MCF 10A (cell line): ENCODE results near the gene KCNB1. TPM values are rescaled to one million over a fixed set of nuclear protein-coding genes. Genes with fewer than 3 reads are reported as not detected.

Experiments used
- BruUV-seq: library from RNA; stranded (reverse); fragments of 400-500 nt; replicated peaks from 2 replicates; lab custom pipeline; 2021; lab: Mats Ljungman, UMichigan
- CTCF ChIA-PET: fragments of 300-600 bp; sonication (Branson Sonifier 250); formaldehyde crosslinking; extraction: SDS; loops from one replicate; lab custom pipeline; 2021; ENCODE audit warnings: antibody characterized with exemption, inconsistent platforms; lab: Yijun Ruan, JAX
- POLR2A ChIA-PET: fragments of 300-600, 350-650 bp; sonication (Branson Sonifier 250); formaldehyde crosslinking; extraction: SDS; loops from one replicate; lab custom pipeline; 2020; ENCODE audit warnings: antibody characterized with exemption, inconsistent platforms; lab: Yijun Ruan, JAX
- DNase-seq: peaks from one replicate; pipeline ENCODE4 v3.0.0-alpha.2; 2018; ENCODE audit not compliant: unreplicated experiment
- H3K27ac Mint-ChIP-seq: one replicate; pipeline ENCODE4 v1.8.0; 2022; ENCODE audit warnings: mild to moderate bottlenecking, low read depth, mixed read lengths; ENCODE audit not compliant: unreplicated experiment
- H3K27me3 Mint-ChIP-seq: one replicate; pipeline ENCODE4 v1.8.0; 2022; ENCODE audit warnings: mixed read lengths; ENCODE audit not compliant: insufficient read depth, unreplicated experiment
- H3K36me3 Mint-ChIP-seq: one replicate; pipeline ENCODE4 v1.8.0; 2022; ENCODE audit warnings: mild to moderate bottlenecking, moderate library complexity, mixed read lengths; ENCODE audit not compliant: insufficient read depth, unreplicated experiment
- H3K4me1 Mint-ChIP-seq: one replicate; pipeline ENCODE4 v1.8.0; 2022; ENCODE audit warnings: mixed read lengths; ENCODE audit not compliant: insufficient read depth, unreplicated experiment
- H3K4me3 Mint-ChIP-seq: one replicate; pipeline ENCODE4 v1.8.0; 2022; ENCODE audit warnings: mild to moderate bottlenecking, moderate library complexity, mixed read lengths; ENCODE audit not compliant: unreplicated experiment
- H3K9me3 Mint-ChIP-seq: one replicate; pipeline ENCODE4 v1.8.0; 2022; ENCODE audit warnings: mixed read lengths; ENCODE audit not compliant: unreplicated experiment
- intact Hi-C: fragments of 100-400 bp; cut with micrococcal nuclease; formaldehyde crosslinking; loops from 2 replicates; pipeline ENCODE4 v1.14.1; 2022
- total RNA-seq: library from RNA; stranded (reverse); gene quantifications from 2 replicates; pipeline ENCODE4 v1.2.3, GENCODE V29; 2022
- TF ChIP-seq, protein P1 (sequence below): fragments of 200-600 bp; IDR thresholded peaks from one replicate; pipeline ENCODE4 v1.8.0; 2022; ENCODE audit warnings: antibody characterized with exemption, mild to moderate bottlenecking; ENCODE audit not compliant: unreplicated experiment

The KCNB1 gene
- total RNA-seq, 1 experiment from 2014 or later, result 2.8 TPM

DNA sequence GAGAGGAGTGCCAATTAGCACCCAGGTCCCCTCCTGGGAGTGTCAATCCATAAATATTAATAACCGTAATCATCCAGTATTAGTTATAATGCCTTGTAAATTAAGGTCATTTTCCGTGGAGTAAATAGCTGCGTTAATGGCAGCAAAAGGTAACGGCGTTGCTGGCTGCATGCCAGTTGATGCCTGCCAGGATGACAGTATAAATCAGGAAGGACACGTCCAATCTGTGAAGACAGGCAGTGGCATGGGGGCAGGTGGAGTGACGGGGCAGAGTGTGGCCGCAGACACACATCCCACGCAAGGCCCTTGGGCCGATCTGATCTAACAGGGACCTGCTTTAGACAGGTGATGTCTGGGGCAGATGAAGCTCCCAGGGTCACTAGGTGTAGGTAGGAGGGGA is 49.1 kb downstream of the KCNB1 start:
- no peak overlapping the region for H3K4me3 Mint-ChIP-seq
- H3K9me3 Mint-ChIP-seq, result peaks cover 8% of the 10 kb centered on the region
- intact Hi-C loops, result no loop called here
- H3K4me1 Mint-ChIP-seq, result peaks cover 17% of the 10 kb centered on the region
- DNase-seq, result no peak
- BruUV-seq, result no TSS peak
- TF ChIP-seq, protein P1, sequence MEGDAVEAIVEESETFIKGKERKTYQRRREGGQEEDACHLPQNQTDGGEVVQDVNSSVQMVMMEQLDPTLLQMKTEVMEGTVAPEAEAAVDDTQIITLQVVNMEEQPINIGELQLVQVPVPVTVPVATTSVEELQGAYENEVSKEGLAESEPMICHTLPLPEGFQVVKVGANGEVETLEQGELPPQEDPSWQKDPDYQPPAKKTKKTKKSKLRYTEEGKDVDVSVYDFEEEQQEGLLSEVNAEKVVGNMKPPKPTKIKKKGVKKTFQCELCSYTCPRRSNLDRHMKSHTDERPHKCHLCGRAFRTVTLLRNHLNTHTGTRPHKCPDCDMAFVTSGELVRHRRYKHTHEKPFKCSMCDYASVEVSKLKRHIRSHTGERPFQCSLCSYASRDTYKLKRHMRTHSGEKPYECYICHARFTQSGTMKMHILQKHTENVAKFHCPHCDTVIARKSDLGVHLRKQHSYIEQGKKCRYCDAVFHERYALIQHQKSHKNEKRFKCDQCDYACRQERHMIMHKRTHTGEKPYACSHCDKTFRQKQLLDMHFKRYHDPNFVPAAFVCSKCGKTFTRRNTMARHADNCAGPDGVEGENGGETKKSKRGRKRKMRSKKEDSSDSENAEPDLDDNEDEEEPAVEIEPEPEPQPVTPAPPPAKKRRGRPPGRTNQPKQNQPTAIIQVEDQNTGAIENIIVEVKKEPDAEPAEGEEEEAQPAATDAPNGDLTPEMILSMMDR, result no peak
- POLR2A ChIA-PET, result no interaction called here
- H3K27me3 Mint-ChIP-seq, result no peaks in the 10 kb centered on the region
- H3K36me3 Mint-ChIP-seq, result peaks cover 4% of the 10 kb centered on the region
- H3K27ac Mint-ChIP-seq, result peak overlapping the region; percentile 72
- CTCF ChIA-PET, result no interaction called here

DNA sequence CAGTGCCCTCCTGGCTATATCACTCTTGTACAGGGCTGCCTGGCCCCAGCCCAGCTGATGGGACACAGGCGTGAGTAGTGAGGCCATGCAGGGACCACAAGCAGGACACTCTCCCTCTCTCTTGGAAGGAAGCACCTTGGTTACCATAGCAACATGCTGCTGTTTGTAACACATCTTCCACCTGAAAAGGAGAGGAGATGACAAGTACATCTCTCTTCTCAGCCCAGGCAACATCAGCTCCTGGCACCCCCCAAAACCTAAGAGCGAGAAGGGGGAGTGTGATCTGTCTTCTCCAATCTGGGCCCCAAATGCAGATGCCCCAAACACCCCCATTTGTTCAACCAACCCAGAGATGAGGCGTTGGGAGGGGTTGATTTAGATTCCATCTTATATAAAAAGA is 49.9 kb downstream of the KCNB1 start:
- peaks cover 17% of the 10 kb centered on the region for H3K4me1 Mint-ChIP-seq
- BruUV-seq, result no TSS peak
- peak overlapping the region; percentile 72 for H3K27ac Mint-ChIP-seq
- H3K36me3 Mint-ChIP-seq, result peaks cover 4% of the 10 kb centered on the region
- peaks cover 8% of the 10 kb centered on the region for H3K9me3 Mint-ChIP-seq
- TF ChIP-seq, protein P1, result no peak
- no peak for DNase-seq
- no peaks in the 10 kb centered on the region for H3K27me3 Mint-ChIP-seq
- intact Hi-C loops, result no loop called here
- CTCF ChIA-PET, result interaction anchor here (1.0 kb wide), 1 partner anchor 9 kb away, joined by 4 read pairs; no protein-coding TSS in a partner anchor
- no peak overlapping the region for H3K4me3 Mint-ChIP-seq
- POLR2A ChIA-PET, result interaction anchor here (1.1 to 2.0 kb wide), 3 partner anchors 9 to 87 kb away, joined by 3 to 9 read pairs (median 4); no protein-coding TSS in a partner anchor

DNA sequence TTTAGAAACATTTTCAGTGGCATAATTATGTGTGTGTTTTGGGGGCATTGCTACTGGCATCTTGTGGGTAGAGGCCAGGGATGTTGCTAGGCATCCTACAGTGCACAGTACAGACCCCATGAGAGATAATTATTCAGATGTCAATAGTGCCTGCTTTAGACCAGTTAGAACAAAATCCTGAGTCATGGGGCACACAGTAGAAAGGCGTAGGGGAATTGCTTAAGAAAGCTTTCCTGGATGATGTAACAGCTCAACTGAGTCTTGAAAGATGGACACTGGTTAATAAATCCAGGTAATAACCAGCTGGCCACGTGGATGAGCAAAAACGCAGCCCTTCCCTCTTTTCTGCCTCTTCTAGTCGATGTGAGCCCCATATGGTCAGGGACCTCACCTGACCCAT is 51.1 kb downstream of the KCNB1 start:
- DNase-seq, result peak; percentile 74
- intact Hi-C loops, result no loop called here
- ChIA-PET CTCF (interaction anchor here (0.5 to 1.1 kb wide), 4 partner anchors 10 to 548 kb away, joined by 3 to 7 read pairs (median 4); no protein-coding TSS in a partner anchor), POLR2A (interaction anchor here (0.6 to 2.0 kb wide), 7 partner anchors 8 to 506 kb away, joined by 3 to 9 read pairs (median 4); no protein-coding TSS in a partner anchor)
- no TSS peak for BruUV-seq
- H3K27me3 Mint-ChIP-seq, result no peaks in the 10 kb centered on the region
- H3K9me3 Mint-ChIP-seq, result peaks cover 8% of the 10 kb centered on the region
- H3K4me3 Mint-ChIP-seq, result no peak overlapping the region
- peak overlapping the region; percentile 69 for H3K27ac Mint-ChIP-seq
- H3K4me1 Mint-ChIP-seq, result peaks cover 25% of the 10 kb centered on the region
- H3K36me3 Mint-ChIP-seq, result peaks cover 4% of the 10 kb centered on the region
- TF ChIP-seq, protein P1, result no peak

DNA sequence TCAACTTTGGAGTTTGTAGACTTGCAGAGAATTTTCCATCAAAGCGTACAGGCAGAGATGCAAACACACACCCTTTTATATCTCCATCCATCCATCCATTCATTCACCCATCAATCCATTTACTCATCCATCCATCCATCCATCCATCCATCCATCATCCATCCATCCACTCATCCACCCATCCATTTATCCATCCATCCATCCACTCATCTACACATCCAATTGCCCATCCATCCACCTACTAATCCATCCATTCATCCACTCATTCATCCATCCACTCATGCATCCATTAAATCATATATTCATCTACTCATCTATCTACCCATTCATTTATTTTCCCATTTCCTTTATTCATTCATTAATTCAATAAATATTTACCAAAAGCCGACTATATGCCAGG is 52.1 kb downstream of the KCNB1 start:
- TF ChIP-seq, protein P1, result no peak
- Mint-ChIP-seq H3K4me3 (no peak overlapping the region), H3K27me3 (no peaks in the 10 kb centered on the region), H3K9me3 (peaks cover 8% of the 10 kb centered on the region), H3K36me3 (peaks cover 4% of the 10 kb centered on the region), H3K4me1 (peaks cover 25% of the 10 kb centered on the region), H3K27ac (no peak overlapping the region)
- intact Hi-C loops, result no loop called here
- CTCF ChIA-PET, result interaction anchor here (1.1 kb wide), 1 partner anchor 85 kb away, joined by 3 read pairs; no protein-coding TSS in a partner anchor
- BruUV-seq, result no TSS peak
- DNase-seq, result no peak
- POLR2A ChIA-PET, result interaction anchor here (0.7 to 1.8 kb wide), 4 partner anchors 8 to 75 kb away, joined by 3 to 9 read pairs (median 5); no protein-coding TSS in a partner anchor
